ENCODE measurements around the gene BMP5.

- TF ChIP-seq CTCF (IDR thresholded peaks at IDR 0.05) (no peak), POLR2A (IDR thresholded peaks at IDR 0.05) (no peak)
Measured at GRCh38 chr6:55759536-55759935, 115.9 kb downstream of the BMP5 start.
